ENCODE results near the gene OR5H2.

OR5H2 gene

GRCh38 chr3:98329392-98330124, 47.3 kb downstream of the OR5H2 start:
- no peak for DNase-seq (ENCODE audit: low read depth, low spot score)

- DNase-seq (ENCODE audit: low read depth, low spot score): no peak
Observed at GRCh38 chr3:98331329-98331728, 49.0 kb downstream of the OR5H2 start.
